ENCODE results near the gene LYPD1.

LYPD1 gene

DNA sequence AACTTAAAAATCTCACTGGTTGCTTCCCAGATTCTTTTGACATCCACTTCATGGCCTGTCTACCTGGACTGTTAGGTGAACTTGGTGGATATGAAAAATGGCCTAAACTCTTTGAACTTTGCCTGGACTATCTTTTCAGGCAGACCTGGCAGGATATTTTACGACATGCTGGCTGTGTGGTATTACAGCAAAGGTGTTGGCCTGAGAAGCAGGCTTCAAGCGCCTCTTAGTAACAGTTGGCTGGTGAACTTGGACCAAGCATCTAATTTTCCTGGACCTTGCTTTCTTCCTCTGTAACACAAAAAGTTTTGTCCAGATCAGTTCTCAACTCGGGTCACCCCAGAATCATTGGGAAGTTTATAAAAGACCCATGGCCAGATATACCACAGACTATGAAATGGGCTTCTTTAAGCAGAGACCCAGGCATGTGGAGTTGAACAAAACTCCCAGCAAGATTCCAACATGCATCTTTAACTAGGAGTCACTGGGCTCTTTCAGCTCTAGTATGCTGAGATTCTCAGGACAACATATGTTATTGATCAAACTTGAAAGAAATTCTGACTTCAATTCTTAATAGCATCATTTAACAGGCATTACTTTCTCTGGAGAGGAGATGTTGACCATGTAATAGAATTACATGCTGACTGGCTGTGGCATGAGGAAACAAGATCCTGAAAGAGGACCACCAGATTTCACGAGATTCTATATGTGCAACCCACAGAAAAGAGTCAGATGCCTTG, 4.4 kb downstream of the LYPD1 start:
- TF ChIP-seq YY1 (IDR thresholded peaks at IDR 0.05; ENCODE audit: low read depth), result no peak
- TF ChIP-seq REST (IDR thresholded peaks at IDR 0.05; ENCODE audit: low read depth), result no peak
- no peak for TF ChIP-seq CEBPB (IDR thresholded peaks at IDR 0.05)
- TF ChIP-seq RAD21 (IDR thresholded peaks at IDR 0.05; ENCODE audit: low read depth), result no peak
- TF ChIP-seq ZBTB7A (IDR thresholded peaks at IDR 0.05; ENCODE audit: low read depth), result no peak
- TF ChIP-seq, protein P1, sequence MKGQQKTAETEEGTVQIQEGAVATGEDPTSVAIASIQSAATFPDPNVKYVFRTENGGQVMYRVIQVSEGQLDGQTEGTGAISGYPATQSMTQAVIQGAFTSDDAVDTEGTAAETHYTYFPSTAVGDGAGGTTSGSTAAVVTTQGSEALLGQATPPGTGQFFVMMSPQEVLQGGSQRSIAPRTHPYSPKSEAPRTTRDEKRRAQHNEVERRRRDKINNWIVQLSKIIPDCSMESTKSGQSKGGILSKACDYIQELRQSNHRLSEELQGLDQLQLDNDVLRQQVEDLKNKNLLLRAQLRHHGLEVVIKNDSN (IDR thresholded peaks at IDR 0.05), result no peak
- no peak for TF ChIP-seq TEAD4 (IDR thresholded peaks at IDR 0.05)
- TF ChIP-seq EGR1 (IDR thresholded peaks at IDR 0.05), result no peak
- TF ChIP-seq FOXM1 (IDR thresholded peaks at IDR 0.05; ENCODE audit: borderline replicate concordance, low read depth), result no peak
- TF ChIP-seq, protein P2, sequence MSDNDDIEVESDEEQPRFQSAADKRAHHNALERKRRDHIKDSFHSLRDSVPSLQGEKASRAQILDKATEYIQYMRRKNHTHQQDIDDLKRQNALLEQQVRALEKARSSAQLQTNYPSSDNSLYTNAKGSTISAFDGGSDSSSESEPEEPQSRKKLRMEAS (IDR thresholded peaks at IDR 0.05), result no peak
- TF ChIP-seq NFIC (IDR thresholded peaks at IDR 0.05), result no peak
- no peak for TF ChIP-seq TCF12 (IDR thresholded peaks at IDR 0.05; ENCODE audit: low read depth)

DNA sequence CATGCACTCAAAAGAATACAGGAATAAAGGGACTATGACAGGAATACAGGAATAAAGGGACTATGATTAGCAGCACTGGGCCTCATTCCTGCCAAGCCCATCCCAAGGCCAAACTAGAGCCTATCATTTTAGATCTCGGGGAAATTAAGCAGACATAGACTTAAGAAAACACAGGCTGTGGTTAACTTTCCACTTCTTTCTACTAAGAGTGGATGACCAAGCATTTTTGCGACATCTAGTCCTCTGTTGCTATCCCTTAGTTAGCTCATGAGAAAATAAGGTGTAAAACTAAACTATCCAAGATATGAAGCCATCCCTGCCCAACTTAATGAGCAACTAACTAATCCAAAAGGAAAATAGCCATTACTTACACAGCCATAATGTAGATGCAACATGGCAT, 5.9 kb downstream of the LYPD1 start:
- TF ChIP-seq, protein P2 (IDR thresholded peaks at IDR 0.05), result no peak
- TF ChIP-seq NFIC (IDR thresholded peaks at IDR 0.05) (no peak), ZBTB7A (IDR thresholded peaks at IDR 0.05; ENCODE audit: low read depth) (no peak), REST (IDR thresholded peaks at IDR 0.05; ENCODE audit: low read depth) (no peak), YY1 (IDR thresholded peaks at IDR 0.05; ENCODE audit: low read depth) (no peak), EGR1 (IDR thresholded peaks at IDR 0.05) (no peak), TEAD4 (IDR thresholded peaks at IDR 0.05) (no peak), RAD21 (IDR thresholded peaks at IDR 0.05; ENCODE audit: low read depth) (no peak), CEBPB (IDR thresholded peaks at IDR 0.05) (no peak), EP300 (IDR thresholded peaks at IDR 0.05; ENCODE audit: borderline replicate concordance) (no peak), CREB1 (IDR thresholded peaks at IDR 0.05; ENCODE audit: low read depth) (no peak), TCF12 (IDR thresholded peaks at IDR 0.05; ENCODE audit: low read depth) (no peak), FOXM1 (IDR thresholded peaks at IDR 0.05; ENCODE audit: borderline replicate concordance, low read depth) (no peak), TAF1 (IDR thresholded peaks at IDR 0.05; ENCODE audit: low read depth) (no peak)
- TF ChIP-seq, protein P1 (IDR thresholded peaks at IDR 0.05), result no peak

GRCh38 chr2:132662732-132663131, 7.3 kb downstream of the LYPD1 start:
- TF ChIP-seq REST (IDR thresholded peaks at IDR 0.05; ENCODE audit: low read depth), result no peak
- TF ChIP-seq YY1 (IDR thresholded peaks at IDR 0.05; ENCODE audit: low read depth), result no peak
- TF ChIP-seq RAD21 (IDR thresholded peaks at IDR 0.05; ENCODE audit: low read depth), result no peak
- TF ChIP-seq TAF1 (IDR thresholded peaks at IDR 0.05; ENCODE audit: low read depth), result no peak
- TF ChIP-seq TEAD4 (IDR thresholded peaks at IDR 0.05), result no peak

- TF ChIP-seq EGR1 (IDR thresholded peaks at IDR 0.05), result no peak
- TF ChIP-seq, protein P2 (IDR thresholded peaks at IDR 0.05), result no peak
- no peak for TF ChIP-seq RAD21 (IDR thresholded peaks at IDR 0.05; ENCODE audit: low read depth)
- no peak for TF ChIP-seq TEAD4 (IDR thresholded peaks at IDR 0.05)
- no peak for TF ChIP-seq CEBPB (IDR thresholded peaks at IDR 0.05)
- TF ChIP-seq, protein P1 (IDR thresholded peaks at IDR 0.05), result no peak
Observed at GRCh38 chr2:132659331-132659730, 10.7 kb downstream of the LYPD1 start.

Measured in Ishikawa (cell line).